HepG2 (cell line): ENCODE results near the gene TTC39B. TPM values are rescaled to one million over a fixed set of nuclear protein-coding genes. Genes with fewer than 3 reads are reported as not detected.

Source experiments
- ATF7 ChIP-seq, 2 experiments: fragments of 450-650 bp in 1 of 2; sonication (generic) in 1 of 2; formaldehyde crosslinking in 1 of 2; IDR thresholded peaks; 2 replicates each; pipeline versions ENCODE4 v1.4.0 to v1.6.1; 2016 to 2020; ENCODE audit warnings: antibody characterized with exemption in 1 of 2, mild to moderate bottlenecking in 1 of 2, missing genetic modification reagents in 1 of 2
- ETV5 ChIP-seq: IDR thresholded peaks from 2 replicates; pipeline ENCODE4 v1.6.1; 2018; ENCODE audit warnings: missing biosample characterization, missing genetic modification reagents, inconsistent platforms, borderline replicate concordance
- PAWR ChIP-seq: sonication (generic); formaldehyde crosslinking; IDR thresholded peaks from 2 replicates; pipeline ENCODE4 v1.4.0; 2020; ENCODE audit warnings: missing genetic modification reagents, mild to moderate bottlenecking, borderline replicate concordance
- SMARCE1 ChIP-seq: fragments of 450-650 bp; IDR thresholded peaks from 2 replicates; pipeline ENCODE4 v1.6.1; 2017; ENCODE audit warnings: borderline replicate concordance
- STAT5B ChIP-seq: sonication (generic); formaldehyde crosslinking; IDR thresholded peaks from 2 replicates; pipeline ENCODE4 v1.4.0; 2020; ENCODE audit warnings: missing genetic modification reagents
- TBX2 ChIP-seq: sonication (generic); formaldehyde crosslinking; IDR thresholded peaks from 2 replicates; pipeline ENCODE4 v1.5.0; 2020; ENCODE audit warnings: missing genetic modification reagents, mild to moderate bottlenecking, borderline replicate concordance
- ZMYM3 ChIP-seq: sonication (generic); formaldehyde crosslinking; IDR thresholded peaks from 2 replicates; pipeline ENCODE4 v1.5.1; 2020; ENCODE audit warnings: mild to moderate bottlenecking, missing genetic modification reagents
- ZNF12 ChIP-seq: sonication (generic); formaldehyde crosslinking; IDR thresholded peaks from 2 replicates; pipeline ENCODE4 v1.5.0; 2020; ENCODE audit warnings: missing genetic modification reagents
- ZNF160 ChIP-seq: sonication (generic); formaldehyde crosslinking; IDR thresholded peaks from 2 replicates; pipeline ENCODE4 v1.8.0; 2022; ENCODE audit warnings: mild to moderate bottlenecking, inconsistent platforms, missing genetic modification reagents
- ZNF496 ChIP-seq: sonication (generic); formaldehyde crosslinking; IDR thresholded peaks from 2 replicates; pipeline ENCODE4 v1.8.1; 2023; ENCODE audit warnings: mild to moderate bottlenecking, moderate library complexity, missing genetic modification reagents; ENCODE audit not compliant: insufficient replicate concordance
- ZNF629 ChIP-seq: sonication (generic); formaldehyde crosslinking; conservative IDR thresholded peaks from 2 replicates; pipeline ENCODE4 v1.5.0; 2020; ENCODE audit warnings: missing genetic modification reagents
- ZNF7 ChIP-seq: IDR thresholded peaks from 2 replicates; pipeline ENCODE4 v1.6.1; 2016; ENCODE audit warnings: missing biosample characterization, missing genetic modification reagents
- ZNF781 ChIP-seq: sonication (generic); formaldehyde crosslinking; IDR thresholded peaks from 2 replicates; pipeline ENCODE4 v1.5.1; 2020; ENCODE audit warnings: borderline replicate concordance, mild to moderate bottlenecking, missing genetic modification reagents; ENCODE audit errors: not compliant biosample characterization
- ZSCAN9 ChIP-seq: IDR thresholded peaks from 2 replicates; pipeline ENCODE4 v1.6.1; 2016; ENCODE audit warnings: borderline replicate concordance
- polyA plus RNA-seq, 8 experiments: library from polyadenylated mRNA; depleted of rRNA in 3 of 8; stranded (reverse) in 7 of 8; unstranded in 1 of 8; fragments of >200 nt; fragmentation: Illumina TruSeq in 4 of 8; extraction: Trizol in 4 of 8; gene quantifications; 2 replicates each; pipeline versions ENCODE4 v1.2.1 to v1.2.3, GENCODE V29; 2011 to 2016; ENCODE audit warnings: low read depth in 4 of 8, missing spikeins in 1 of 8, mixed read lengths in 1 of 8; ENCODE audit not compliant: insufficient read depth in 1 of 8
- total RNA-seq, 5 experiments: library from RNA; depleted of rRNA; stranded (reverse); fragments of >200 nt; fragmentation: Illumina TruSeq; extraction: Trizol; gene quantifications; 2 replicates each; pipeline ENCODE4 v1.2.3, GENCODE V29; 2016; ENCODE audit warnings: low read depth in 1 of 5
- TF ChIP-seq, protein P1 (sequence below): sonication (generic); formaldehyde crosslinking; conservative IDR thresholded peaks from 2 replicates; pipeline ENCODE4 v1.4.0; 2020; ENCODE audit warnings: missing genetic modification reagents
- TF ChIP-seq, protein P2 (sequence below): sonication (generic); formaldehyde crosslinking; IDR thresholded peaks from 2 replicates; pipeline ENCODE4 v1.5.0; 2020; ENCODE audit warnings: mild to moderate bottlenecking, missing genetic modification reagents, moderate library complexity
- TF ChIP-seq, protein P3 (sequence below): sonication (generic); formaldehyde crosslinking; IDR thresholded peaks from 2 replicates; pipeline ENCODE4 v1.4.0; 2020; ENCODE audit warnings: missing genetic modification reagents, low read depth, mild to moderate bottlenecking, borderline replicate concordance
- TF ChIP-seq, protein P4 (sequence below): sonication (generic); formaldehyde crosslinking; IDR thresholded peaks from 2 replicates; pipeline ENCODE4 v1.5.1; 2020; ENCODE audit warnings: mild to moderate bottlenecking, missing genetic modification reagents
- TF ChIP-seq, protein P5 (sequence below): sonication (generic); formaldehyde crosslinking; IDR thresholded peaks from 2 replicates; pipeline ENCODE4 v1.5.0; 2020; ENCODE audit warnings: missing genetic modification reagents

TTC39B gene
- total and polyA plus RNA-seq, 2 of the 13 experiments (the other 11 are each of a cell fraction or from before 2014, with no cell fraction given), result 14.3 to 19.4 TPM

DNA sequence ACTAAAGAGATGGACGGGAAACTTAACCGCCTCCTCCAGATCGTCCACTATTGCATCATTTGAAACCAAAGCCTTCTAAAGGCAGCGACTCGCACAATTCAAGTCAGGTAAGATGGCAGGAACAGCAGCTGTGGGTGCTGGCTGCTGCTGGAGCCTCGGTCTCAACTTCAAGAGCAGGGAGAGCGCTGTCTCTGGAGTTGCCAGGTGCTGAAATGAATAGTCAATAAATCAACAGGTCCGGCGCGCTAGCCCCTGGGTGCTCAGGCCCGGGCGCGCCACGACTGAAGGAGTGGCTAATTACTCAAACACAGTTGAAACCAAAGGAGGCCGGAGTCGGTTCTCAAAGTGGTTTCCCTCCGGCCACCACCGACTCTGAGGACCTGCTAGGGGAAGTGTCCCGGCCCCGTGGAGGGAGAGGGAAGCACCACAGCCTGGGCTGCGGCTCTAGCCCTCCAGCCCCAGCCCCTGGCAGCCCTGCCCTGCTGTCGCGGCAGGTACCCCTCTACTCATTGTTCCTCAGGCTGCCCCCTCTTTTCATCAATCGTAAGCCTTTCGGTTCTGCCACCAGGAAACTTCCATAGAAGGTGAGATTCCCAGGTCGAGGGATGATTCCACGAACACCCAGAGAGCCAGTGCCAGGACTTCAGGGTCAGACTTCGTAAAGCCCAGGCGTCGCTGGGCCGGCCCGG lies 804 bp downstream of the TTC39B start (continued):
- TF ChIP-seq, protein P1, sequence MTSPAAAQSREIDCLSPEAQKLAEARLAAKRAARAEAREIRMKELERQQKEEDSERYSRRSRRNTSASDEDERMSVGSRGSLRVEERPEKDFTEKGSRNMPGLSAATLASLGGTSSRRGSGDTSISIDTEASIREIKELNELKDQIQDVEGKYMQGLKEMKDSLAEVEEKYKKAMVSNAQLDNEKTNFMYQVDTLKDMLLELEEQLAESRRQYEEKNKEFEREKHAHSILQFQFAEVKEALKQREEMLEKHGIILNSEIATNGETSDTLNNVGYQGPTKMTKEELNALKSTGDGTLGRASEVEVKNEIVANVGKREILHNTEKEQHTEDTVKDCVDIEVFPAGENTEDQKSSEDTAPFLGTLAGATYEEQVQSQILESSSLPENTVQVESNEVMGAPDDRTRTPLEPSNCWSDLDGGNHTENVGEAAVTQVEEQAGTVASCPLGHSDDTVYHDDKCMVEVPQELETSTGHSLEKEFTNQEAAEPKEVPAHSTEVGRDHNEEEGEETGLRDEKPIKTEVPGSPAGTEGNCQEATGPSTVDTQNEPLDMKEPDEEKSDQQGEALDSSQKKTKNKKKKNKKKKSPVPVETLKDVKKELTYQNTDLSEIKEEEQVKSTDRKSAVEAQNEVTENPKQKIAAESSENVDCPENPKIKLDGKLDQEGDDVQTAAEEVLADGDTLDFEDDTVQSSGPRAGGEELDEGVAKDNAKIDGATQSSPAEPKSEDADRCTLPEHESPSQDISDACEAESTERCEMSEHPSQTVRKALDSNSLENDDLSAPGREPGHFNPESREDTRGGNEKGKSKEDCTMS (CRISPR knock-in tag), result no peak
- TF ChIP-seq, protein P2, sequence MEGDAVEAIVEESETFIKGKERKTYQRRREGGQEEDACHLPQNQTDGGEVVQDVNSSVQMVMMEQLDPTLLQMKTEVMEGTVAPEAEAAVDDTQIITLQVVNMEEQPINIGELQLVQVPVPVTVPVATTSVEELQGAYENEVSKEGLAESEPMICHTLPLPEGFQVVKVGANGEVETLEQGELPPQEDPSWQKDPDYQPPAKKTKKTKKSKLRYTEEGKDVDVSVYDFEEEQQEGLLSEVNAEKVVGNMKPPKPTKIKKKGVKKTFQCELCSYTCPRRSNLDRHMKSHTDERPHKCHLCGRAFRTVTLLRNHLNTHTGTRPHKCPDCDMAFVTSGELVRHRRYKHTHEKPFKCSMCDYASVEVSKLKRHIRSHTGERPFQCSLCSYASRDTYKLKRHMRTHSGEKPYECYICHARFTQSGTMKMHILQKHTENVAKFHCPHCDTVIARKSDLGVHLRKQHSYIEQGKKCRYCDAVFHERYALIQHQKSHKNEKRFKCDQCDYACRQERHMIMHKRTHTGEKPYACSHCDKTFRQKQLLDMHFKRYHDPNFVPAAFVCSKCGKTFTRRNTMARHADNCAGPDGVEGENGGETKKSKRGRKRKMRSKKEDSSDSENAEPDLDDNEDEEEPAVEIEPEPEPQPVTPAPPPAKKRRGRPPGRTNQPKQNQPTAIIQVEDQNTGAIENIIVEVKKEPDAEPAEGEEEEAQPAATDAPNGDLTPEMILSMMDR (CRISPR knock-in tag), result 0 out of 2 replicates have a peak, but pooled peaks have one; percentile 13
- TF ChIP-seq ATF7 (IDR thresholded peaks at IDR 0.05) (peak; percentile 42; the same call in 1 of the 2 replicates), ATF7 (CRISPR knock-in tag; IDR thresholded peaks at IDR 0.05) (no peak), TBX2 (peak; percentile 46; the same call in 1 of the 2 replicates), ZNF496 (no peak), PAWR (CRISPR knock-in tag) (0 out of 2 replicates have a peak, but pooled peaks have one; percentile 16), ZNF629 (no peak), ZNF160 (CRISPR knock-in tag) (no peak), ZNF12 (CRISPR knock-in tag) (no peak), SMARCE1 (no peak), ZNF7 (no peak), ZNF781 (CRISPR knock-in tag) (no peak), STAT5B (CRISPR knock-in tag) (no peak), ZSCAN9 (CRISPR knock-in tag) (no peak), ZMYM3 (CRISPR knock-in tag) (peak; percentile 42; the same call in 1 of the 2 replicates), ETV5 (CRISPR knock-in tag) (no peak)
- TF ChIP-seq, protein P3, sequence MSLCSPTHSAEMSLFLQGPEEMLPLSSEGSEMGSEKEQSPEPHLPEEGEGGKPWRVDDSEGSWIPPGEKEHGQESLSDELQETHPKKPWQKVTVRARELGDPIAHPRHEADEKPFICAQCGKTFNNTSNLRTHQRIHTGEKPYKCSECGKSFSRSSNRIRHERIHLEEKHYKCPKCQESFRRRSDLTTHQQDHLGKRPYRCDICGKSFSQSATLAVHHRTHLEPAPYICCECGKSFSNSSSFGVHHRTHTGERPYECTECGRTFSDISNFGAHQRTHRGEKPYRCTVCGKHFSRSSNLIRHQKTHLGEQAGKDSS (CRISPR knock-in tag), result 0 out of 2 replicates have a peak, but pooled peaks have one; percentile 0
- TF ChIP-seq, protein P4, sequence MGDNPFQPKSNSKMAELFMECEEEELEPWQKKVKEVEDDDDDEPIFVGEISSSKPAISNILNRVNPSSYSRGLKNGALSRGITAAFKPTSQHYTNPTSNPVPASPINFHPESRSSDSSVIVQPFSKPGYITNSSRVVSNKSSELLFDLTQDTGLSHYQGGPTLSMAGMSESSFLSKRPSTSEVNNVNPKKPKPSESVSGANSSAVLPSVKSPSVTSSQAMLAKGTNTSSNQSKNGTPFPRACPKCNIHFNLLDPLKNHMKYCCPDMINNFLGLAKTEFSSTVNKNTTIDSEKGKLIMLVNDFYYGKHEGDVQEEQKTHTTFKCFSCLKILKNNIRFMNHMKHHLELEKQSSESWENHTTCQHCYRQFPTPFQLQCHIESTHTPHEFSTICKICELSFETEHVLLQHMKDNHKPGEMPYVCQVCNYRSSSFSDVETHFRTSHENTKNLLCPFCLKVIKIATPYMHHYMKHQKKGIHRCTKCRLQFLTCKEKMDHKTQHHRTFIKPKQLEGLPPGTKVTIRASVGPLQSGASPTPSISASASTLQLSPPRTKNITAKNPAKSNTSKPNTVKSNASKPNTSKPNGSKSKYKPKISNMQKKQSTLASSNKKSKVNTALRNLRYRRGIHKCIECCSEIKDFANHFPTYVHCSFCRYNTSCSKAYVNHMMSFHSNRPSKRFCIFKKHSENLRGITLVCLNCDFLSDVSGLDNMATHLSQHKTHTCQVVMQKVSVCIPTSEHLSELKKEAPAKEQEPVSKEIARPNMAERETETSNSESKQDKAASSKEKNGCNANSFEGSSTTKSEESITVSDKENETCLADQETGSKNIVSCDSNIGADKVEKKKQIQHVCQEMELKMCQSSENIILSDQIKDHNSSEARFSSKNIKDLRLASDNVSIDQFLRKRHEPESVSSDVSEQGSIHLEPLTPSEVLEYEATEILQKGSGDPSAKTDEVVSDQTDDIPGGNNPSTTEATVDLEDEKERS (CRISPR knock-in tag), result 0 out of 2 replicates have a peak, but pooled peaks have one; percentile 45
- TF ChIP-seq, protein P5, sequence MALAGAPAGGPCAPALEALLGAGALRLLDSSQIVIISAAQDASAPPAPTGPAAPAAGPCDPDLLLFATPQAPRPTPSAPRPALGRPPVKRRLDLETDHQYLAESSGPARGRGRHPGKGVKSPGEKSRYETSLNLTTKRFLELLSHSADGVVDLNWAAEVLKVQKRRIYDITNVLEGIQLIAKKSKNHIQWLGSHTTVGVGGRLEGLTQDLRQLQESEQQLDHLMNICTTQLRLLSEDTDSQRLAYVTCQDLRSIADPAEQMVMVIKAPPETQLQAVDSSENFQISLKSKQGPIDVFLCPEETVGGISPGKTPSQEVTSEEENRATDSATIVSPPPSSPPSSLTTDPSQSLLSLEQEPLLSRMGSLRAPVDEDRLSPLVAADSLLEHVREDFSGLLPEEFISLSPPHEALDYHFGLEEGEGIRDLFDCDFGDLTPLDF (CRISPR knock-in tag), result no peak
